ENCODE measurements around the gene KRTAP16-1.
"Not testable (repeated sequence)": the region's sequence is repeated elsewhere in the genome, so short reads cannot be mapped to it uniquely, and the experiment has no call there.

Gene KRTAP16-1, protein sequence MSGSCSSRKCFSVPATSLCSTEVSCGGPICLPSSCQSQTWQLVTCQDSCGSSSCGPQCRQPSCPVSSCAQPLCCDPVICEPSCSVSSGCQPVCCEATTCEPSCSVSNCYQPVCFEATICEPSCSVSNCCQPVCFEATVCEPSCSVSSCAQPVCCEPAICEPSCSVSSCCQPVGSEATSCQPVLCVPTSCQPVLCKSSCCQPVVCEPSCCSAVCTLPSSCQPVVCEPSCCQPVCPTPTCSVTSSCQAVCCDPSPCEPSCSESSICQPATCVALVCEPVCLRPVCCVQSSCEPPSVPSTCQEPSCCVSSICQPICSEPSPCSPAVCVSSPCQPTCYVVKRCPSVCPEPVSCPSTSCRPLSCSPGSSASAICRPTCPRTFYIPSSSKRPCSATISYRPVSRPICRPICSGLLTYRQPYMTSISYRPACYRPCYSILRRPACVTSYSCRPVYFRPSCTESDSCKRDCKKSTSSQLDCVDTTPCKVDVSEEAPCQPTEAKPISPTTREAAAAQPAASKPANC

DNA sequence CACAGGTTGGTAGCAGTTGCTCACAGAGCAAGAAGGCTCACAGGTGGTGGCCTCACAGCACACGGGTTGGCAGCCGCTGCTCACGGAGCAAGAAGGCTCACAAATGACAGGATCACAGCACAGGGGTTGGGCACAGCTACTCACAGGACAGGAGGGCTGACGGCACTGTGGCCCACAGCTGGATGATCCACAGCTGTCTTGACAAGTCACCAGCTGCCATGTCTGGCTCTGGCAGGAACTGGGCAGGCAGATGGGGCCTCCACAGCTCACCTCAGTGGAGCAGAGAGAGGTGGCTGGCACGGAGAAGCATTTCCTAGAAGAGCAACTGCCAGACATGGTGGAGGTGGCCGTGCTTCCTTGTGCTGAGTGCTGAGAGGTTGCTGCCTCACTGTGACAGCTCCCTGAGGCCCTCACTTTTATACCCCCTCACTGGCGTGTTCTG lies at the start of gene KRTAP16-1:
Gene KRTAP16-1, minus strand, starts transcription at position 392 of the 442 bp plus-strand sequence. Its CDS starts 56 bp downstream, at position 336.
- no peak for DNase-seq

DNA sequence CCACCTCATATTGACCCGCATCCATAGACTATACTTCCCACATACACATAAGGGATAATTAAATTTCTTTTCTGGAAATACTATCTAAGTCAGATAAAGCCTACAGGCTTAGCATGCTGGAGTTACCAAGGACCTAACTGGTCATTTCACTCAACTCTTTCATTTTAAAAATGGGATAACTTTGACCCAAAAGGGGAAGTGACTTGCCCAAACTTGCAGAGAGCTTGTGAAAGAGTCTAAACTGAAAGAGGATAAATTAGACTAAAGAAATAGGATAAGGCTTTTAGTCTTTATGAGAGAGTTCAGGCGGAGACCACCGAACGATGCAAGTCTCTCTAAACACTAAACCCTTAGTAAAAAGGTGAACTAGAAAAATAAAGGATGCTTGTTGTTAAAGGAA lies 45.4 kb upstream of the KRTAP16-1 start:
- DNase-seq: no peak

DNA sequence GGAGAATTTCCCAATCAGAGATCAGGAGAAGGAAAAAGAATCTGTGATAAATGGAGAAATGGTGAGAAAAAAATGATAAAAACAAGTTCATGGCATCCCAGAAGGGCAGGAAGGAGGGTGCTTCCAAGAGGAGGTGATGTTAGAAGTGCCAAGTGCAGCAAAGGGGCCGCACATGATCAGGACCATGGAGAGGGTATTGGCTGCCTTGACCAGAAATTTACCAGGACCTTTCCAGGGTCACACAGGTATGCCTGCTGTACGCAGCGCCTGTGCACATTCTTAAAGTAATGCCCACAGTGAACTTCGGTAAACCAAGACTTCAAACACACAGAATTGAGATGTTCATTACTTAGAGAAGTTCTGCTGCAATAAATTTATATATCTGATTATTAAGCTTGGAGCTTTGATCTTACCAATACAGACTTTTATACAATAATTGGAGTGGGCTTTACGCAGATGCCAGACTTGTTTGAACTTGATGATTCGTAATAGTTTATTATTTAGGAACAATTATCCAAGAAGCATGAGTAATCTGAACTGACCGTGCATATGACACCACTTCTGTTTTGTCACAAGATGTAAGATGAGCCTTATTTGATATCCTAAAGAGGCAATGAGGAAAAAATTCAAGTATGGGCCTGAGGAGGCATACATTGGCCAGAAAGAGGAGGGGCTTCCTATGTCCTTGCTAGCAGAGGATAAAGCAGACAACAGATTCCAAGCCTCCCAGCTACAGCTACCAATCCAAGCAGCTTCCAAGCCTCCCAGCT lies 43.7 kb upstream of the KRTAP16-1 start:
- DNase-seq: no peak

DNA sequence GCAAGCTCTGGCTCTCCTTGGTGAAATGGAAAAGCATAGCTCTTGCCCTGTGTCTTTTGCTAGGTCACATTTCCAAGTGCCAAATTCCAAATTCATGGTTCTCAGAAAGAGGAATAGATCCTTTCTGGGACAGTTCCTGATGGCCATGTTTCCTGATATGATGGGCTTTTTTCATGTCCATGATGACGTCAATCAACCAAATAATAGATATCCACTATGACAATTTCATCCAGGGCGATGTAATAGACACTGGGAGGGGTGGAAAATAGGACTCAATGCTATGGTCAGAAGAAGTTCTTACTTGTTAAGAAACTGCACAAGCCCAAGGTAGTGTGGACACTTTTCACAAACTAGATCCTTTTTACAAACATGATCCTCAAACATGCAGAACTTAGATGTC lies 42.1 kb upstream of the KRTAP16-1 start:
- no peak for DNase-seq

DNA sequence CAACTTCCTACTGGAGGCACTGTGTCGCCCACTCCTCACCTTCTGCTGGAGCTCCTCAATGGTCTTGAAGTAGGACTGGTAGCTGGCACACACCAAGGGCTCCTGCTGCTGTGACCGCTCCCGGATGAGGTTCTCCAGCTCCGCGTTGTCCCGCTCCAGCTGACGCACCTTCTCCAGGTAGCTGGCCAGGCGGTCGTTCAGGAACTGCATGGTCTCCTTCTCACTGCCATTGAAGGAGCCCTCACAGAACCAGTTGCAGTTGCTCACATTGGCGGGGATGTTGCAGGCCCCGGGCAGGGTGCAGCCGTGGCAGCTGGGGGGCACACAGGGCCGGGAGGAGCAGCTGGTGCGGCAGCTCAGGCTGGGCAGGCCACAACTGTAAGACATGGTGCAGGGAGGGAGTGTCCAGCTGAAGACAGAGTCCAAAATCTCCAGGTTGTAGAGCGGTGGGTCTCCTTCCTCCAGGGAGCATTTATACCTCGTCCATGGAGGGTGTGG lies 41.3 kb upstream of the KRTAP16-1 start, which contains the start of gene KRT33A:
Gene KRT33A, minus strand, starts transcription at position 448 of the 498 bp plus-strand sequence. Its CDS starts 61 bp downstream, at position 387.
- not testable (repeated sequence) for DNase-seq

DNA sequence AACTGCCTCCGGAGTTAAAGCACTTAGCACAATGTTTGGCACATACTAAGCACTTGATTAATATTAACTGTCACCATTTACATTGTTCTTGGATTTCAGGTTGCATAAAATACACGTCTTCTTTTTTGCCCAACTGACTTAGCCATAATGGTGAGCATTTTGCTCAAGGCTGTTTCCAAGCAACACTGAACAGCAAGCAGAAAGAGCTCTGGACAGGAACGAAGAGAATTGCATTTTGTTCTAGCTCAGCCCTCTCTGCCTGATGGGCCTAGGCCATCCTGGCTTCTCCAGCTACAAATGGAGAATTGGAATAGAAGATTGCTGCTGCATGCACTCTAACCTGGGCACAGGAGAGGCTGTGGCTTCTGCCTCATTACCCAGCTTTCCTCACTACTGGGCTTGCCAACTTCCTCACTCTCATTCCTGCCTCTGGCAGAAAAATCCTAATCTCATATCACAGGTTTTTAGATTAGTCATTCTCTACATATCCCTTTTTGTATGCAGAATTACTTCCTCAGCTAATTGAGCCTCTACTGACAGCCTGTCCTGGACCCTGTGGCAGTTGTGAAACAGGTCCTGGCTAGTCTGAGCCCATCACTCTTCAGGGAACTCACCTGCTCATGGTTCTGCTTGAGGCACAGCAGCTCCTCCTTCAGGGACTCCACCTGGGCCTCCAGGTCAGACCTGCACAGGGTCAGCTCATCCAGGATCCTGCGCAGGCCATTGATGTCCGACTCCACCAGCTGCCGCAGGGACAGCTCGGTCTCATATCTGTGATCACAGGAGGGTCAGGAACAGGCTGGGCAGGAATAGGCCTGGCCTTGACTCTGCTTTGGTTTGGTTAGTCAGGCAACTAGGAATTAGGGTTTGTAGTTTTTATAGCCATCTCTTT lies 39.0 kb upstream of the KRTAP16-1 start:
- no peak for DNase-seq

DNA sequence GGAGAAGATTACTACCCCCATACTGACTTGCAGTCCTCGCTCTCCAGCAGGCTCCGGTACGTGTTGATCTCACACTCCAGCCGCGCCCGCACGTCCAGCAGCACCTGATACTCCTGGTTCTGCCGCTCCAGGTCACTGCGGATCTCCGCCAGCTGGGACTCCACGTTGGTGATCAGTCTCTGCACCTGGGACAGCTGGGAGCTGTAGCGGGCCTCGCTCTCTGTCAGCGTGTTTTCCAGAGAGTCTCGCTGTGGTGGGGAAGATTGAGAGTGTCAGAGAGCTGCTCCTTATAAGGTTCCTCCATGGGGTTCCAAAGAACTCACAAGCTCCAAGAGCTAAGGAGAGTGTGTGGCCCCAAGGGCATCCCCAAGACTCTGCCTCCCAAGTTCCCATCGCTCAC lies 37.3 kb upstream of the KRTAP16-1 start:
- not testable (repeated sequence) for DNase-seq

DNA sequence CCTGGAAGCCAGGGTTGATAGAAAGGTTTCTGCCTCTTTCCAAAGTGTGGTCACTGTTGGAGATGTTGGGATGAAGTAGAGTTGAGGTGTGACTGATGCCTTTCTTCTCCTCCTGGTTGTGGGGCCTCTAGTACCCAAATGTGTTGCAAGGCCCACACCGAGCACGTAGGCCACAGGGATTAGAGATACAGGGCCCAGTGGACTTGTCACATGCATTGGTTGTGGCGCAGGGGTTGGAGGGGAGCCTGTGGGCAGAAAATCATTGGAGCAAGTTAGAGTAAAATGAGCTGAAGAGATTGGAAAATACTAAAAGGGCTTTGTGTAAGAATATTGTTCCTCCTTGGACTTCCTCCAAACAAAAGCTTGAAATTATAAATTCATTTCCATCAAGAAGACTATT lies 36.9 kb upstream of the KRTAP16-1 start:
- DNase-seq: no peak

DNA sequence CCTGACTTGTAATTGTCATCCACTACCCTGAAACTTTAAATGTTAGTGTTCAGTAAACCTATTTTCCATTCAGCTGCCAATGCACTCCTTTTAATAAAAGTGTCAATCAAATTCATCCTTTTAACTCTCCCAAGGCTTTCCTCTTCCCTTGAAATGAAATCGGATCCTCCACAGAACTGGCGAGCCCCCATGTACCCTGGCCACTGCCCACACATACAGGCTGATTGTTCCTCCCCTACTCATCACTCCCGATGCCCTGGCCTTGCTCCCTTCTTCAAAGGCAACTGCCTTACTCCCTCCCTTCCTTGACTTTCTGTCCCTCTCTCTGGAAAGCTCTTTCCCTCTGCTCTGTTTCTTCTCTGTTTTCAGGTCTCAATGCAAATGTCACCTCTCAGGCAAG lies 33.9 kb upstream of the KRTAP16-1 start:
- DNase-seq: no peak

DNA sequence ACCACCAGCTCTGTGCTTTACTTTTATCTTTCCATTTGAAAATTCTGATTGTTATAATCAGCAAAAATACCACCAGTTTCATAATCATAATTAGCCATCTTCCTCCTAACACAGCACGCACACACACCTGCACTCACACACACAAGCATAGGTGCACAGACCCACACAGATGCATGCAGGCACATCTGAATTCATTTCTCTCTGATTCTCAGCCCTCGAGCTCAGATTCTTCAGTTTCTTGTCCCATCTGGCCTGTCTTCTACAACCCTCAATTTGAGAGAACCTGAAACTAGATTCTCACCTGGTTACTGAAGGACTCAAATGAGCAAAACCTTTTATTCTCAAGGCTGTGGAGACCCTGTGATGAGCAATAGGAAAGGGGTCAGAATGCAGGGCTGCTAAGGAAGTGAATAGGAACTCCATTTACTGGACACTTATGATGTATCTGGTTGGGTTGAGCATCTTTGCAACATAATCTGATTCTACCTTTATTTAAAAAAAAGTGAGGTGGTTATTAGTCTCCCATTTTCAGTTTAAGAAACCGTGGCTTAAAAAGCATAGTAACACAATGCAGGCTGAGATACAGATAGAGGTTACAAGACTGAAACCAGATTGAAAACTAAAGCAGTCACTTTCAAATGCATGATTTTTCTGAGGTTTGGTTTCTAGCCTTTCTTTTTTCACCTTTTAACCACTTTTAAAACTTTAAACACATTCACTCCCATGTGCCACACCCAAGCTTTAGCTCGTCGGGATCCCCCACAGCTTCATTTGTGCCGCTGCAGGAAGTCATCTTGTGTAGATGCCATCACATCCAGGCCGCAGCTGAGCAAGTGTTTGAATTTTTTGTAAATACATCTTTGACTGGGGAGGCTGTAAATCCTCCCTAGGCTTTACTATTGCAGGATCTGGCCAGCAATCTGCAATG lies 32.1 kb upstream of the KRTAP16-1 start:
- DNase-seq: no peak

DNA sequence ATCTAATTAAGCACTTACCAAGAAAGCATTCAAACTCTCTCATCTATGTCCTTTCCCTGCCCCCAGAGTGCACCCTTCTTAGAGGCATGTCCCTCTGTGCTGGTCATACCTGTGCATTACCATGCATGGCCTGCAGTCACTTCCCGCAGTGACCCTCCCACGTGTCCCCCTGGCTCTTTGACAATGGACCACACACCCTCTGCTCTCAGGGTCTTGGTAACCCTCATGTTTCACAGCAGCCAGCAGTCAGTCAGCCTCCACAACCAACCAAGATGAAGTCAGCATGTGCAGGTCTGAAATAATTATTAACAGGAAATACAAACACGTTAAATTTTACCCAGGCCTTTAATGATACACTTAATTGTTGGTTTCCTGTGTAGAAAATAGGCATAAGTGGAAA lies 31.4 kb upstream of the KRTAP16-1 start:
- DNase-seq: no peak

DNA sequence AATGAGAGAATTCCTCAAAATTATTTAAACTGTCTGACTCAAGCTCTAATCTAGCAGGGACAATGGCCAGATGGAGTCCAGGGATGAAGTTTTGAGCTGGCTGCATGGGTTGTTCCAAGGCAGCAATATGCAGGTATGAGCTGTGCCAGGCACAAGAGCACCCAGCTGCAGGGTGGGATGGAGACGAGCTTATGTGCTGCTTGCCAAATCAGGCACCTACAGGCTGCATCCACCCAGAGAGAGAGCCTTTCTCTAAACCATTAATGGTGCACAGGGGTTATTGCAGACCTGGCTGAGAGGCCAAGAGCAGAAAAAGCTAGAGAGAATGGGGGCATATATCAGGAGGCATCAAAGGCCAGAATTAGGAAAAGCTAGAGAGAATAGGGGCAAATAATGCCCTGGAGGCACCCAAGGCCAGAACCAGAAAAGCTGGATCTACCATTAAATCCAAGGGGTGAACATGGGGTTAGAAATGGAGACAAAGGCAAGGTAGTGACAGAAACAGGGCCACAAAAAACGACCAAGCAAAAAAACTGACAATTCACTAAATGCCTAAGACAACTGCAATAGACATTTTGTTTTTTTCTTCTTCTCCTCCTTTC lies 30.6 kb upstream of the KRTAP16-1 start:
- DNase-seq: no peak

DNA sequence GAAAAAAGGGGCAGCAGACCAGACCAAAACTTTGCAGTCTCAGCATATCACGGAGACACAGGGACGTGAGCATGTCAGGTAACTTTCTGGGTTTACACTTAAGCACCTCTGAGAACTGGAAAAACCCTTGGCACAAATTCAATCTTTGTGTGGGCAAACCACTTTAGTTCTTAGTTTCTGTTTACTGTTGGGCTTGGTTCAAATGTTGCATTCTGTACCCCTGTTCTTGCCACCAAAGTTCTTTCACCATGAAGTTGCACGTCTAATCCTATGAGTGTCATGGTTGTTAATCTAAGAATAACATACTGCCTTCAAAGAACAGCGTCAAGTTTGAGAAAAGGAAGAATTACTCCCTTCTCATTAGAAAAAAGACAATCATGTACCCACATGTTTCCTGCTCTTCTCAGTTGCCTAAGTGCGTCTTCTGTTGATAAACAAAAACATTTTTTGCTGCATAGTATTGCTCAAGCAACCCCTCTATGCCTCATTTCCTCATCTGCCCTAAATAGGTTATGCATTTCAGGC lies 29.9 kb upstream of the KRTAP16-1 start:
- no peak for DNase-seq

DNA sequence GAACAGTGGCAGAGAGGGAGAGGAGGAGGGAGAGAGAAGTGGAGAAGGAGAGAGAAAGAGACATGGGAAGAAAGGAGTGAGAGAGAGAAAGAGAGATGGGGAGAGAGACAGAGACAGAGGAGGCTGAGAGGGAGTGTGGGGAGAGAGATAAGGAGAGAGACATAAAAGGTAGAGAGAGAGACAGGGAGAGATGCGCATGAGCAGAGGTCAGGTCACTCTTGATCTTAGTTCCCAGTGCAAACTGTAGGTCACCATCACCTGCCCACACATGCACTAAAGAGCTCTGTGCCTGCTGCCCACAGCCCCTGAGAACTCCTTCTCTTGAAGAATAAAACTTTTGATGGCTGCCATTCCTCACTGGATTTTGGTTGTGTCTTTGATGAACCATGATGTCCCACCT lies 26.6 kb upstream of the KRTAP16-1 start:
- DNase-seq: no peak

DNA sequence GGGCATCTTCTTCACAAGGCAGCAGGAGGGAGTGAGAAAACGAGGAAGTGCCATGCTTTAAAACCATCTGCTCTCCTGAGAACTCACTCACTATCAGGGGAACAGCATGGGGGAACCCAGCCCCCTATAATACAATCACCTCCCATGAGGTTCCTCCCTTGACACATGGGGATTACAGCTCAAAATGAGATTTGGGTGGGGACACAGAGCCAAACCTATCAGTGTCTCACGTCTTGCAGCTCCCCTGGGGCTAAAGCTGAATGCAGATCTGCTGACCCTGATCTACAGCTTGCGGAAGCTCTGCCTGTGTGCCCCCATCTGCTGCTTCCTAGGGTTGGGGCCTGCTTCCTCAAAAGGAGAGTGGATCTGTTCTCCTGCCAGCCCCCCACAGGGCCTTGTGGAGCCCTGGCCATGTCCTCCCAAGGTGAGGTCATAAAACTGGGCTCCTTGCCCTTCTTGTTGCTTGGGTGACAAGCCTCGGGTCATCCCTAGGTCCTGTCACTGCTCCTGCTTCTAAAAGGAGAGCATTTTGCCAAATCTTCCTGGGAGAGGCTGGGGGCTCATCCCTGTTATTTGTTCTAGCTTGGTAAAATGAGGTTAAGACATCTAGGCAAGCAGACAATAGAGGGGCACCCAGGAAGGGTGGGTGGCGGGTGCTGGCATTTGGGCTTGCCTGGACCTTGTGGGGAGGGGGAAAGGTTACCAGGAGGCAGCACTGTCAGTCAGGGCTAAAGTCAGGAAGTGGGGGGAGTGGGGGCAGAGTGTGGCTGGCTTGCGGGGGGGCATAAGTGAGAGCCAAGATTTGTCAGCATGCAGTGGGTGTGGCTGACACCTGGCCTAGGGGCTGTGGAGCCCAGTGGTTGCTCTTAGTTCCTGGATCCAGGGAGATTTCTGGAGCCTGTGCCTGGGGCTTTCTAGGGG lies 25.5 kb upstream of the KRTAP16-1 start:
- peak; percentile 22 for DNase-seq

DNA sequence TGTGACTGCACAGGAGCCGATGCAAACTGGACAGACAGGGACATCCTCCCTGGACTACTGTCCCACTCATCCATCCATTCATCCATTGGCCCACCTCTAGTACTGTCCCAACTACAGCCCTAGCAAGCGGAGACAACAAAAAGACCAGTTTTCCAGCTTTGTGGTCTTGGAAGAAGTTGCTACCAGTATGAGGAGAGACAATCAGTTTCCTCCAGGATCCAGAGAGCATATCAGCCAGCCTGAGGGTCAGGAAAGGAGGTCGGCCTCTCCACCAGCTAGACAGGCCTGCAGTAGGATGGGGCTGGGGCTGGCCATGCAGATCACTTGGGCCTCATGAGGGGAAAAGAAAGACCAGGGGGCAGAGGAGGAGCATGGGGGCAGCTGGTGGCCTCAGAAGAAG lies 24.7 kb upstream of the KRTAP16-1 start:
- no peak for DNase-seq

DNA sequence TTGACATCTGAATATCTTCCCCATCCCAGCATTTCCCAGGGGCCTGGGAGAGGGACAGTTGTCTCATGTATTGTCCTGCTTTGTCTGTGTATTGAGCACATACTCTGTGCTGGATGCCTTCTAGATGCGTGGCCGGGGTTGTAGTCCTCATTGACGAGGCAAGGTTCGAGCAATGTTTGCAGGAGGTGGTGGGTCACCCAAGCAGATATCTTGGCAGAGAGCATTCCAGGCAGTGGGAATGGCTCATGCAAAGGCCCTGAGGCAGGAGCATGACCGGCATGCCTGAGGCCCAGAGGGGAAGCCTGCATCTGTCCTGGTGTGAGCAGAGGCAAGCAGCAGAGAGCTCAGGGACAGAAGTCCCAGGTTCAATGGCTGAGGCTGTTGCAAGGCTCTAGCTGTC lies 24.0 kb upstream of the KRTAP16-1 start:
- no peak for DNase-seq

DNA sequence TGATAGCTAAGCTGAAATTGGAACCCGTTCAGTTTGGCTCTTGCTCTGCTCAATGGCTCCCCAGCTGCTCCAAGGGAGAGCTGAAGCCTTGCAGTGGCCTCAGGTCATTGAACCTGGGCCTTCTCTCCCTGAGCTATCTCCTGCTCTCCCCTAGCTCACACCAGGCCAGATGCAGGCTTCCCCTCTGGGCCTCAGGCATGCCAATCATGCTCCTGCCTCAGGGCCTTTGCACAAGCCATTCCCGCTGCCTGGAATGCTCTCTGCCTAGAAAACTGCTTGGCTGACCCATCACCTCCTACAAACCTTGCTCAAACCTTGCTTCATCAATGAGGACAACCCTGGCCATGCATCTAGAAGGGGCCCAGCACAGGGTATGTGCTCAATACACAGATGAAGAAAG lies 23.1 kb upstream of the KRTAP16-1 start:
- DNase-seq: no peak

DNA sequence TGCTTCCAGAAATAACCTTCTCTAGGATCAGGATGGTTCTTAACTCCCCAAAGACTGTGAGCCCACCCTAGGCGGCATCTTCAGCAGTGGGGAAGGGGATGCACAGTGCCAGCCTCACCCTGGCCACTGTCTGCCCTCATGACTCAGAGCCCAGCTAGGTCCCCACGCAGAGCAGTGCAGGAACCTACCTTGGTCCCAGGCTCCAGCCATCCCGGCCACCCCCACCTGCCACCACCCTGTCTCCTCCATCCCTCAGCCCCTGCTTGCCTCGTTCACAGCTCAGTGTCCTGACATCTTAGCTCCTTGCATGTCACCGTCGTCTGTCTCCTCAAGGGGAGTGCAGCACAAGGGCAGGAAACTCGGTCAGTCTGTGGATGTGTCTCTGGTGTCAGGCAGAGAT lies 22.5 kb upstream of the KRTAP16-1 start:
- DNase-seq: no peak
